CD4-positive, alpha-beta T cell (primary cell): Measurements from ENCODE around the gene BABAM2. TPM values are rescaled to one million over a fixed set of nuclear protein-coding genes. Genes with fewer than 3 reads are reported as not detected.

Experiments
- ATAC-seq: fragments of 200-7000 bp; cut with Tn5 transposase; one replicate; pipeline ENCODE4 v1.10.0; 2022; ENCODE audit warnings: mild to moderate bottlenecking; ENCODE audit not compliant: poor library complexity
- CTCF ChIA-PET: fragments of 350-600 bp; sonication (Branson Sonifier 250); formaldehyde crosslinking; loops from one replicate; lab custom pipeline; 2021; ENCODE audit warnings: antibody characterized with exemption, inconsistent platforms; lab: Charles Lee
- POLR2A ChIA-PET: fragments of 350-600 bp; sonication (Branson Sonifier 250); formaldehyde crosslinking; loops from one replicate; lab custom pipeline; 2021; ENCODE audit warnings: antibody characterized with exemption, inconsistent platforms; lab: Charles Lee
- DNase-seq, 14 experiments: peaks; one replicate each; pipeline ENCODE4 v3.0.0-alpha.2; 2013 to 2020; ENCODE audit warnings: mixed read lengths in 2 of 14
- H3K27ac ChIP-seq, 2 donors: one replicate each; pipeline versions ENCODE4 v1.5.1 to v1.7.0; 2013; ENCODE audit warnings: low read length in 2 of 2, low read depth in 1 of 2, mild to moderate bottlenecking in 1 of 2
- H3K27me3 ChIP-seq, 2 experiments: 1 replicate in 1 of 2; 2 replicates in 1 of 2; pipeline versions ENCODE4 v1.6.1 to v1.7.0; 2013; ENCODE audit warnings: low read length in 2 of 2, control low read depth in 1 of 2, mild to moderate bottlenecking in 1 of 2, moderate library complexity in 1 of 2; ENCODE audit not compliant: insufficient read depth in 2 of 2, control insufficient read depth in 1 of 2
- H3K36me3 ChIP-seq: one replicate; pipeline ENCODE4 v1.6.1; 2013; ENCODE audit warnings: low read length, control low read depth; ENCODE audit not compliant: insufficient read depth
- H3K4me1 ChIP-seq: one replicate; pipeline ENCODE4 v1.6.1; 2013; ENCODE audit warnings: low read length, control low read depth; ENCODE audit not compliant: insufficient read depth
- H3K4me3 ChIP-seq: one replicate; pipeline ENCODE4 v1.5.1; 2013; ENCODE audit warnings: mild to moderate bottlenecking, low read length, moderate library complexity
- H3K9me3 ChIP-seq, 2 experiments: 1 replicate in 1 of 2; 2 replicates in 1 of 2; pipeline versions ENCODE4 v1.6.1 to v1.7.0; 2013; ENCODE audit warnings: low read length in 2 of 2, mild to moderate bottlenecking in 2 of 2, control low read depth in 1 of 2, moderate library complexity in 1 of 2; ENCODE audit not compliant: control insufficient read depth in 1 of 2, insufficient read depth in 1 of 2
- H3K27ac Mint-ChIP-seq: one replicate; pipeline ENCODE4 v1.8.0; 2020; ENCODE audit warnings: mixed read lengths
- H3K27me3 Mint-ChIP-seq: one replicate; pipeline ENCODE4 v1.8.0; 2021; ENCODE audit warnings: mixed read lengths
- H3K36me3 Mint-ChIP-seq: one replicate; pipeline ENCODE4 v1.8.0; 2021; ENCODE audit warnings: low read depth, mixed read lengths
- H3K4me1 Mint-ChIP-seq: one replicate; pipeline ENCODE4 v1.8.0; 2021; ENCODE audit warnings: low read depth, mixed read lengths
- H3K4me3 Mint-ChIP-seq: one replicate; pipeline ENCODE4 v1.8.0; 2020; ENCODE audit warnings: mild to moderate bottlenecking, mixed read lengths
- H3K9me3 Mint-ChIP-seq: one replicate; pipeline ENCODE4 v1.8.0; 2020; ENCODE audit warnings: mixed read lengths
- intact Hi-C, 2 experiments: fragments of 100-400 bp; cut with DNase I in 1 of 2; cut with micrococcal nuclease in 1 of 2; formaldehyde crosslinking; loops; one replicate each; pipeline versions ENCODE4 v1.15.1 to v1.9.0; 2023 to 2025; cut with DNase I, micrococcal nuclease
- total RNA-seq, 174 experiments: library from RNA in 2 of 174; stranded (reverse) in 2 of 174; gene quantifications; one replicate each; pipeline ENCODE4 v1.2.3 and lab custom pipeline; 2021 to 2026
- TF ChIP-seq, protein P1 (sequence below): fragments of 200-600 bp; IDR thresholded peaks from one replicate; pipeline ENCODE4 v1.8.0; 2022; ENCODE audit warnings: antibody characterized with exemption, mild to moderate bottlenecking

Gene BABAM2
- total RNA-seq, 2 experiments from 2014 or later, result 29.2 to 32.8 TPM

GRCh38 chr2:28316546-28317335, 426.2 kb downstream of the BABAM2 start:
- Mint-ChIP-seq H3K27ac (no peak overlapping the region), H3K4me1 (no peaks in the 10 kb centered on the region), H3K4me3 (no peak overlapping the region), H3K27me3 (no peaks in the 10 kb centered on the region), H3K9me3 (no peaks in the 10 kb centered on the region), H3K36me3 (peaks cover 6% of the 10 kb centered on the region)
- no peaks in the 10 kb centered on the region for H3K9me3 ChIP-seq
- TF ChIP-seq, protein P1, sequence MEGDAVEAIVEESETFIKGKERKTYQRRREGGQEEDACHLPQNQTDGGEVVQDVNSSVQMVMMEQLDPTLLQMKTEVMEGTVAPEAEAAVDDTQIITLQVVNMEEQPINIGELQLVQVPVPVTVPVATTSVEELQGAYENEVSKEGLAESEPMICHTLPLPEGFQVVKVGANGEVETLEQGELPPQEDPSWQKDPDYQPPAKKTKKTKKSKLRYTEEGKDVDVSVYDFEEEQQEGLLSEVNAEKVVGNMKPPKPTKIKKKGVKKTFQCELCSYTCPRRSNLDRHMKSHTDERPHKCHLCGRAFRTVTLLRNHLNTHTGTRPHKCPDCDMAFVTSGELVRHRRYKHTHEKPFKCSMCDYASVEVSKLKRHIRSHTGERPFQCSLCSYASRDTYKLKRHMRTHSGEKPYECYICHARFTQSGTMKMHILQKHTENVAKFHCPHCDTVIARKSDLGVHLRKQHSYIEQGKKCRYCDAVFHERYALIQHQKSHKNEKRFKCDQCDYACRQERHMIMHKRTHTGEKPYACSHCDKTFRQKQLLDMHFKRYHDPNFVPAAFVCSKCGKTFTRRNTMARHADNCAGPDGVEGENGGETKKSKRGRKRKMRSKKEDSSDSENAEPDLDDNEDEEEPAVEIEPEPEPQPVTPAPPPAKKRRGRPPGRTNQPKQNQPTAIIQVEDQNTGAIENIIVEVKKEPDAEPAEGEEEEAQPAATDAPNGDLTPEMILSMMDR, result no peak
- intact Hi-C loops, result no loop called here
- H3K27ac ChIP-seq, result no peak overlapping the region
- H3K4me3 ChIP-seq, result no peak overlapping the region
- ChIA-PET POLR2A (no interaction called here), CTCF (no interaction called here)
- ATAC-seq (no peak), DNase-seq (no peak)
- no peaks in the 10 kb centered on the region for H3K27me3 ChIP-seq
- no peaks in the 10 kb centered on the region for H3K4me1 ChIP-seq
- H3K36me3 ChIP-seq, result no peaks in the 10 kb centered on the region

DNA sequence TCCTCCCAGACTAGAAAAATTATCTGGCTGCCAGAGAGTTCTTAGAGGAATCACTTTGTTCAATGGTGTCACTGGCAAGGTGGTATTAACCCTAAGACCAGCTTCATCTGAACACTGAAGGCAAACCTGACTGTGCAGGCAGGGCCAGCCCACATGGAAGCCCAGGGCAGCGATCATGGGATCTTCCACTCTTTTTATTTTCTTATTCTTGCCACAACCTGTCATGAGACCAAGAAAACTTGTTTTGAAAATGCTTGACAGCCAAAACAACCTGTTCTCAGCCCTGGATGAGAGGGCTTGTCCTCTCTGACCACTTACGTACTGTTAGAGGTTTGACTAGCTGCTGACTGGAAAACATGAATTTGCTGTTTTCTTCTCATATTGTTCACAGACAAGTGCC, 426.9 kb downstream of the BABAM2 start:
- Mint-ChIP-seq H3K36me3 (peaks cover 5% of the 10 kb centered on the region), H3K27me3 (no peaks in the 10 kb centered on the region), H3K4me3 (no peak overlapping the region), H3K4me1 (no peaks in the 10 kb centered on the region), H3K27ac (no peak overlapping the region), H3K9me3 (no peaks in the 10 kb centered on the region)
- ChIA-PET POLR2A (no interaction called here), CTCF (no interaction called here)
- intact Hi-C loops, result no loop called here
- H3K9me3 ChIP-seq, result no peaks in the 10 kb centered on the region
- ATAC-seq (no peak), DNase-seq (no peak)
- H3K36me3 ChIP-seq, result no peaks in the 10 kb centered on the region
- H3K27ac ChIP-seq, result no peak overlapping the region
- H3K4me1 ChIP-seq, result no peaks in the 10 kb centered on the region
- H3K27me3 ChIP-seq, result no peaks in the 10 kb centered on the region
- TF ChIP-seq, protein P1, result no peak
- no peak overlapping the region for H3K4me3 ChIP-seq

DNA sequence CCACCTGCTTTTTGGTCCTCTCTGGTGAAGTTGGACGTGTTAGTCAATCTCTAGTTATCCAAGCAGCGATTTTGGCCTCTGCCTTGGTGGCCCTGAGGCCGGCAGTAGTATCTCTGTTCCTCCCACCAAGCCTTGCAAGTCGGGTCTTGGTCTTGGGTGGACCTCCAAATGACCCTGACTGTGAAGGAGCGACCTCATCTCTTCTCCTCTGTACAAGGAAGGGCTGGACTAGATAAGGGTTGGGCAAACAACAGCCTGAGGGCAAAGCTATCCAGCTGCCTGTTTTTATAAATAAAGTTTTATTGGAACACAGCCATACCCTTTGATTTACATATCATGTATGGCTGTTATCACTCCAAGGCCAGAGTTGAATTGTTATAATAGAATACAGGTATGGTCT, 427.5 kb downstream of the BABAM2 start:
- no peaks in the 10 kb centered on the region for H3K27me3 Mint-ChIP-seq
- TF ChIP-seq, protein P1, result no peak
- H3K36me3 Mint-ChIP-seq, result peaks cover 4% of the 10 kb centered on the region
- no peaks in the 10 kb centered on the region for H3K4me1 Mint-ChIP-seq
- intact Hi-C loops, result no loop called here
- Histone ChIP-seq H3K9me3 (no peaks in the 10 kb centered on the region), H3K4me1 (no peaks in the 10 kb centered on the region), H3K27ac (no peak overlapping the region), H3K4me3 (no peak overlapping the region), H3K36me3 (no peaks in the 10 kb centered on the region), H3K27me3 (no peaks in the 10 kb centered on the region)
- ATAC-seq (no peak), DNase-seq (no peak)
- no peak overlapping the region for H3K27ac Mint-ChIP-seq
- ChIA-PET CTCF (no interaction called here), POLR2A (no interaction called here)
- no peak overlapping the region for H3K4me3 Mint-ChIP-seq
- no peaks in the 10 kb centered on the region for H3K9me3 Mint-ChIP-seq
